ENCODE data around the gene TDRD10.

- TF ChIP-seq MAX (IDR thresholded peaks at IDR 0.05) (no peak), RAD21 (IDR thresholded peaks at IDR 0.05; ENCODE audit: low read depth) (no peak), EP300 (IDR thresholded peaks at IDR 0.05; ENCODE audit: borderline replicate concordance) (no peak), REST (IDR thresholded peaks at IDR 0.05; ENCODE audit: low read depth) (no peak), YY1 (IDR thresholded peaks at IDR 0.05; ENCODE audit: low read depth) (no peak), FOXM1 (IDR thresholded peaks at IDR 0.05; ENCODE audit: borderline replicate concordance, low read depth) (no peak), CEBPB (IDR thresholded peaks at IDR 0.05) (no peak), TCF12 (IDR thresholded peaks at IDR 0.05; ENCODE audit: low read depth) (no peak)
Observed at GRCh38 chr1:154575951-154576566, 74.0 kb downstream of the TDRD10 start.

Measured in Ishikawa (cell line).